ENCODE measurements around the gene FLT3. TPM values are rescaled to one million over a fixed set of nuclear protein-coding genes. Genes with fewer than 3 reads are reported as not detected.

FLT3 gene
- total RNA-seq, 5 donors from 2014 or later (not counting 1 experiment from before 2014, with no cell fraction given), result 0.13 to 0.48 (median 0.26) TPM

DNA sequence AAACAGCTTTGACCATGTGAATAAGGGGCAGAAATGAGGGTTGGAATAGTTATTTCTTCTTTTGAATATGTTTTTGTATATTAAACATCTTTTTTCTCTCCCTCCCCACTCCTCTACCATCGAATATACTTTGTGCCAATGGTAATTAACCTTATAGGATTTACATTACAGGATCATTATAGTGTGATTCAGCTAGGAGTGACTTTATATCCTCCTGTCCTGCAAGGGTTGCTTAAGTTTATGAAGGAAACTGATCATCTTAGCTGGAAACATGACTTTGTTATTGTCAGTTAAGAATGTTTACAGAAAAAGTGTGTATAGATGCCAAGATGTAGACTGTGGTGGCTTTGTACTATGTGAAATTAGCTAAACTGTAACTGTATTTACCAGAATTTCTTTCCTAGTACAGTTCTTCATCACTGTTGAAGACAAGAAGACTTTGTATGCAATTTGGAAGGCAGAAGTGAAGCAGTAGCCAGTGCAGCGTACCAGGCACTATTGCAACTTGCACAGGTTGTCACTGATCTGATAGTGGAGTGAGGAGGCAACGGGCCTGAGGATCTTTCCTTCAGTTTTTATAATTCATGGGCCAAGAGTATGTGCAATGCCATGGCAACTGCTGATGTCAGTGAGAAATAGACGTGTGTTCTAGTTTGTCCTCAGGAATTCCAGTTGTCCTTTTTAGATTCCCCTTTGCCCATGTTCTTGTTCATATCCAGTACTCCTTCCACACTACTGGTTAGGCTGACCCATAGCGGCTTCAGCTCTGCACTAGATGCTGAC lies 29.7 kb upstream of the FLT3 start:
- 86% methylated on average over 1 of the region's 5 CpGs for WGBS (ENCODE audit: insufficient coverage)
- POLR2A ChIA-PET, result interaction anchor here in 1 of 2 donors (0.6 kb wide), 1 partner anchor 32 kb away, joined by 4 read pairs; no protein-coding TSS in a partner anchor
- H3K4me3 ChIP-seq (ENCODE audit: control insufficient read depth in 1 of 2, extremely low read depth in 1 of 2, low read length in 1 of 2), result no peak overlapping the region
- Mint-ChIP-seq H3K9me3 (no peaks in the 10 kb centered on the region), H3K27me3 (no peaks in the 10 kb centered on the region), H3K4me1 (no peaks in the 10 kb centered on the region), H3K27ac (no peak overlapping the region), H3K4me3 (no peak overlapping the region), H3K36me3 (no peaks in the 10 kb centered on the region)
- CTCF ChIA-PET, result interaction anchor here in 1 of 2 donors (0.6 kb wide), 1 partner anchor 497 kb away, joined by 3 read pairs; no protein-coding TSS in a partner anchor
- H3K4me1 ChIP-seq (ENCODE audit: control insufficient read depth in 1 of 2, extremely low read depth in 1 of 2, insufficient read depth in 2 of 2, low read length in 2 of 2), result no peaks in the 10 kb centered on the region
- H3K9me3 ChIP-seq, result no peaks in the 10 kb centered on the region
- no peaks in the 10 kb centered on the region for H3K36me3 ChIP-seq (ENCODE audit: control insufficient read depth in 2 of 2, extremely low read depth in 1 of 2, insufficient read depth in 1 of 2, low read length in 1 of 2)
- H3K27ac ChIP-seq (ENCODE audit: low read length), result no peak overlapping the region
- ATAC-seq (replicated peaks in 1 of 4) (no peak), DNase-seq (no peak)
- no peaks in the 10 kb centered on the region for H3K27me3 ChIP-seq (replicated peaks in 1 of 2; ENCODE audit: control insufficient read depth in 2 of 2, extremely low read depth in 1 of 2, insufficient read depth in 2 of 2, low read length in 1 of 2)

DNA sequence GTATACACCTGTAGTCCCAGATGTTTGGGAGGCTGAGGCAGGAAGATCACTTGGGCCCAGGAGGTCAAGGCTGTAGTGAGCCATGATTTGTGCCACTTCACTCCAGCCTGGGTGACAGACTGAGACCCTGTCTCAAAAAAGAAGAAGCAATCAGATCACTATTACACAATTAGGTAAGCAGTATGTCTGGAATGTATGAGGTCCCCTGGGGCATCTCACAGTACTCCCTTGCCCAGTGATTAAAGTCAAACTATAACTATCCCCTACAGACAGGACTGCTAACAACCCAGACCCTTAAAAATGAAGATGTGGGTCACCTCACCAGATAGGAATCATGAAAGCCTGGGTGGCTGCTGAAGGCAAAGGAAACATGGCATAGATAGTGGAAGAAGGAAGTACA lies 28.6 kb upstream of the FLT3 start:
- ChIA-PET POLR2A (no interaction called here), CTCF (interaction anchor here (0.6 to 0.7 kb wide), 3 partner anchors 99 to 579 kb away, joined by 3 to 4 read pairs (median 3); no protein-coding TSS in a partner anchor)
- no peaks in the 10 kb centered on the region for H3K9me3 ChIP-seq
- no peaks in the 10 kb centered on the region for H3K9me3 Mint-ChIP-seq
- no peaks in the 10 kb centered on the region for H3K36me3 Mint-ChIP-seq
- H3K27me3 ChIP-seq (replicated peaks in 1 of 2; ENCODE audit: control insufficient read depth in 2 of 2, extremely low read depth in 1 of 2, insufficient read depth in 2 of 2, low read length in 1 of 2), result no peaks in the 10 kb centered on the region
- no peak for DNase-seq
- no peak overlapping the region for H3K4me3 ChIP-seq (ENCODE audit: control insufficient read depth in 1 of 2, extremely low read depth in 1 of 2, low read length in 1 of 2)
- no peak overlapping the region for H3K27ac Mint-ChIP-seq
- no peak overlapping the region for H3K4me3 Mint-ChIP-seq
- no peaks in the 10 kb centered on the region for H3K4me1 Mint-ChIP-seq
- H3K27ac ChIP-seq (ENCODE audit: low read length), result no peak overlapping the region
- no peaks in the 10 kb centered on the region for H3K36me3 ChIP-seq (ENCODE audit: control insufficient read depth in 2 of 2, extremely low read depth in 1 of 2, insufficient read depth in 1 of 2, low read length in 1 of 2)
- H3K4me1 ChIP-seq (ENCODE audit: control insufficient read depth in 1 of 2, extremely low read depth in 1 of 2, insufficient read depth in 2 of 2, low read length in 2 of 2), result no peaks in the 10 kb centered on the region
- no peaks in the 10 kb centered on the region for H3K27me3 Mint-ChIP-seq
- ATAC-seq (replicated peaks in 1 of 4), result no peak

DNA sequence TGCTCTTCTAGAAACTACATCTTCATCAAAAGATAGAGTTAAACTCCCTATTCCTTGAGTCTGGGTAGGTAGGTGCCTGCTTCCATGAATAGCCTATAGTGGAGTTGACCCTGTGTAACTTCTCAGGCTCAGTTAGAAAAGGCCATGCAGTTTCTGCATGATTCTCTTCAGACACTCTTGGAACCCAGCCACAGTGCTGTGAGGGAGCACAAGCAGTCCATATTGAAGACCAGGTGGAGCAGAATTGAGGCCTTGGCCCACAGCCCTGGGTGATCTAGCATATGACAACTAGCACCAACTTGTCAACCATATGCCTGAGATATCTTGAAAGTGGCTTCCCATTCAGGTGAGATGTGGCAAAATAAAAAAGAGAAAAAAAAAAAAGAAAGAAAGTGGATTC lies 27.7 kb upstream of the FLT3 start:
- no peaks in the 10 kb centered on the region for H3K9me3 ChIP-seq
- H3K36me3 ChIP-seq (ENCODE audit: control insufficient read depth in 2 of 2, extremely low read depth in 1 of 2, insufficient read depth in 1 of 2, low read length in 1 of 2), result no peaks in the 10 kb centered on the region
- H3K4me3 ChIP-seq (ENCODE audit: control insufficient read depth in 1 of 2, extremely low read depth in 1 of 2, low read length in 1 of 2), result no peak overlapping the region
- H3K27me3 ChIP-seq (replicated peaks in 1 of 2; ENCODE audit: control insufficient read depth in 2 of 2, extremely low read depth in 1 of 2, insufficient read depth in 2 of 2, low read length in 1 of 2), result no peaks in the 10 kb centered on the region
- POLR2A ChIA-PET, result no interaction called here
- ATAC-seq (replicated peaks in 1 of 4), result no peak
- Mint-ChIP-seq H3K4me1 (no peaks in the 10 kb centered on the region), H3K27me3 (no peaks in the 10 kb centered on the region), H3K27ac (no peak overlapping the region), H3K9me3 (no peaks in the 10 kb centered on the region), H3K4me3 (no peak overlapping the region), H3K36me3 (no peaks in the 10 kb centered on the region)
- no peak overlapping the region for H3K27ac ChIP-seq (ENCODE audit: low read length)
- no peaks in the 10 kb centered on the region for H3K4me1 ChIP-seq (ENCODE audit: control insufficient read depth in 1 of 2, extremely low read depth in 1 of 2, insufficient read depth in 2 of 2, low read length in 2 of 2)
- CTCF ChIA-PET, result interaction anchor here (0.6 to 0.7 kb wide), 3 partner anchors 100 to 580 kb away, joined by 3 to 4 read pairs (median 3); no protein-coding TSS in a partner anchor
- no peak for DNase-seq

DNA sequence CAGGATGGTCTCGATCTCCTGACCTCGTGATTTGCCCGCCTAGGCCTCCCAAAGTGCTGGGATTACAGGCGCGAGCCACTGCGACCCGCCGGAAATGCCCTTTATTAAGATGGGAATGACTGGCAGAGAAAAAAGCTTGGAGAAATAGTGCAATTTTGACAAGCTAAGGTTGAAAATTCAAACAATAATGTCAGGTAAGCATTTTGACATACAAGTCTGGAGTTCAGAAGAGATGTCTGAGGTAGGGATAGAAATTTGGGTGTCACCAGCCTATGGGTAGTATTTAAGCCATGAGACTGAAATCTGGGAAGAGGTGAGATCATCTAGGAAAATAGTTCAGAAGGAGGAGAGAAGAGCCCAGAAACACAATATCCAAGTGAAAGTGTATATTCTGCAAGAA lies 20.8 kb upstream of the FLT3 start:
- ChIA-PET CTCF (no interaction called here), POLR2A (no interaction called here)
- peaks cover 4 to 10% of the 10 kb centered on the region in 2 donors for H3K27me3 Mint-ChIP-seq
- DNase-seq, result no peak
- Histone ChIP-seq H3K9me3 (no peaks in the 10 kb centered on the region), H3K36me3 (ENCODE audit: control insufficient read depth in 2 of 2, extremely low read depth in 1 of 2, insufficient read depth in 1 of 2, low read length in 1 of 2) (no peaks in the 10 kb centered on the region), H3K27me3 (replicated peaks in 1 of 2; ENCODE audit: control insufficient read depth in 2 of 2, extremely low read depth in 1 of 2, insufficient read depth in 2 of 2, low read length in 1 of 2) (peaks cover 0 to 9% of the 10 kb centered on the region in 2 experiments), H3K4me1 (ENCODE audit: control insufficient read depth in 1 of 2, extremely low read depth in 1 of 2, insufficient read depth in 2 of 2, low read length in 2 of 2) (no peaks in the 10 kb centered on the region), H3K27ac (ENCODE audit: low read length) (no peak overlapping the region), H3K4me3 (ENCODE audit: control insufficient read depth in 1 of 2, extremely low read depth in 1 of 2, low read length in 1 of 2) (no peak overlapping the region)
- no peaks in the 10 kb centered on the region for H3K9me3 Mint-ChIP-seq
- 100% methylated on average over 6 of the region's 8 CpGs for WGBS (ENCODE audit: insufficient coverage)
- no peak overlapping the region for H3K4me3 Mint-ChIP-seq
- H3K27ac Mint-ChIP-seq, result no peak overlapping the region
- H3K4me1 Mint-ChIP-seq, result peaks cover 0 to 7% (median 5%) of the 10 kb centered on the region in 3 donors
- no peaks in the 10 kb centered on the region for H3K36me3 Mint-ChIP-seq
- ATAC-seq (replicated peaks in 1 of 4), result no peak

DNA sequence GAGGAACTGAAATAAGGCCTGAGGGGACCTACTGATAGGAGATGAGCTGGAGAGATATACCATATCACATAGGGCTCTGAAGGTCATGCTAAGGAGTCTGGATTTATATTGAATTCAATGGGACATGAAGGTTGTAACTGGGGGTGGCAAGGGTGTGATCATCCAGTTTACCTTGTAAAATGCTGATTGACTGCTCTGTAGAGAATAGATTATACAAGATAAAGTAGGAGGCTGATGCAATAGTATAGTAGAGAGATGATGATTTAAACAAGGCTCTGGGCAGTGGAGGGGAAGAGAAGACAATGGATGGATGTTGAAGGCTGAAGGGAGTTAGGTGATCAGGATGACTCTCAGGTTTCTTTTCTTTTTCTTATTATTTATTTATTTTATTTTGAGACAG lies 19.9 kb upstream of the FLT3 start:
- Histone ChIP-seq H3K4me3 (ENCODE audit: control insufficient read depth in 1 of 2, extremely low read depth in 1 of 2, low read length in 1 of 2) (no peak overlapping the region), H3K27me3 (replicated peaks in 1 of 2; ENCODE audit: control insufficient read depth in 2 of 2, extremely low read depth in 1 of 2, insufficient read depth in 2 of 2, low read length in 1 of 2) (peaks cover 0 to 9% of the 10 kb centered on the region in 2 experiments), H3K36me3 (ENCODE audit: control insufficient read depth in 2 of 2, extremely low read depth in 1 of 2, insufficient read depth in 1 of 2, low read length in 1 of 2) (no peaks in the 10 kb centered on the region), H3K9me3 (no peaks in the 10 kb centered on the region), H3K4me1 (ENCODE audit: control insufficient read depth in 1 of 2, extremely low read depth in 1 of 2, insufficient read depth in 2 of 2, low read length in 2 of 2) (no peaks in the 10 kb centered on the region), H3K27ac (ENCODE audit: low read length) (no peak overlapping the region)
- DNase-seq, result no peak
- Mint-ChIP-seq H3K27ac (no peak overlapping the region), H3K4me3 (no peak overlapping the region), H3K4me1 (peaks cover 0 to 7% (median 5%) of the 10 kb centered on the region in 3 donors), H3K36me3 (no peaks in the 10 kb centered on the region), H3K27me3 (peaks cover 4 to 11% of the 10 kb centered on the region in 2 donors), H3K9me3 (no peaks in the 10 kb centered on the region)
- CTCF ChIA-PET, result no interaction called here
- ATAC-seq (replicated peaks in 1 of 4), result no peak
- POLR2A ChIA-PET, result no interaction called here

DNA sequence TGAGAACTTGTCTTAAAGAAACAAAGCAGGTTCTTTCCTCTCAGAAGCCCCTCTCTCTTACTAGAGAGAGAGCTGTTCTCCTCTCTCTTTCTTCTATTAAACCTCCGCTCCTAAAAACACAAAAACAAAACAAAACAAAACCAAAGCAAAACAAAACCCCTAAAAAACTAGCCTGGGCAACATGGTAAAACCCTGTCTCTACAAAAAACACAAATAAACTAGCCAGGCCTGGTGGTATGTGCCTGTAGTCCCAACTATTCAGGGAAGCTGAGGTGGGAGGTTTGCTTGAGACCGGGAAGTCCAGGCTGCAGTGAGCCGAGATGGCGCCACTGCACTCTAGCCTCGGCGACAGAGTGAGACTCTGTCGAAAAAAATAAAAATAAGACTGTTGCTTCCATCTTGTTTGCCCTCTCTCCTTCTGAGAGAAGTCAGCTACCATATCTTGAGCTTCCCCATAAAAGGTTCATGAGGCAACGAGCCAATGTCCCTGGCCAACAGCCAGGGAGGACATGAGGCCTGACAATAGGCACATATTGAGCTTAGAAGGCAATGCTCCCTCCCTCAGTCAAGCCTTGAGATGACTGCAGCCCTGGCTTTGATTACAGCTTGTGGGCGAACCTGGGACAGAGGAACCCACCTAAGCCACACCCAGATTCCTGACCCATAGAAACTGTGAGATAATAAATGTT lies 17.5 kb upstream of the FLT3 start:
- no peak overlapping the region for H3K27ac ChIP-seq (ENCODE audit: low read length)
- peaks cover 0 to 7% (median 5%) of the 10 kb centered on the region in 3 donors for H3K4me1 Mint-ChIP-seq
- peaks cover 0 to 9% of the 10 kb centered on the region in 2 experiments for H3K27me3 ChIP-seq (replicated peaks in 1 of 2; ENCODE audit: control insufficient read depth in 2 of 2, extremely low read depth in 1 of 2, insufficient read depth in 2 of 2, low read length in 1 of 2)
- no peak overlapping the region for H3K4me3 Mint-ChIP-seq
- DNase-seq, result no peak
- H3K27me3 Mint-ChIP-seq, result peaks cover 4 to 11% of the 10 kb centered on the region in 2 donors
- H3K36me3 ChIP-seq (ENCODE audit: control insufficient read depth in 2 of 2, extremely low read depth in 1 of 2, insufficient read depth in 1 of 2, low read length in 1 of 2), result no peaks in the 10 kb centered on the region
- ChIA-PET CTCF (interaction anchor here in 1 of 2 donors (1.0 kb wide), 1 partner anchor 36 kb away, joined by 3 read pairs; no protein-coding TSS in a partner anchor), POLR2A (no interaction called here)
- 87% methylated on average over 8 of the region's 9 CpGs for WGBS (ENCODE audit: insufficient coverage)
- no peaks in the 10 kb centered on the region for H3K36me3 Mint-ChIP-seq
- no peak overlapping the region for H3K4me3 ChIP-seq (ENCODE audit: control insufficient read depth in 1 of 2, extremely low read depth in 1 of 2, low read length in 1 of 2)
- no peak for ATAC-seq (replicated peaks in 1 of 4)
- H3K9me3 Mint-ChIP-seq, result no peaks in the 10 kb centered on the region
- no peaks in the 10 kb centered on the region for H3K9me3 ChIP-seq
- H3K27ac Mint-ChIP-seq, result no peak overlapping the region
- no peaks in the 10 kb centered on the region for H3K4me1 ChIP-seq (ENCODE audit: control insufficient read depth in 1 of 2, extremely low read depth in 1 of 2, insufficient read depth in 2 of 2, low read length in 2 of 2)
